GM21381 (cell line): Measurements from ENCODE around the gene IL23R.
"Not testable (repeated sequence)": the region's sequence is repeated elsewhere in the genome, so short reads cannot be mapped to it uniquely, and the experiment has no call there.

Experiments
- ATAC-seq: cut with Tn5 transposase; IDR thresholded peaks from one replicate; pipeline ENCODE4 v1.9.1; 2021; ENCODE audit warnings: mild to moderate bottlenecking, moderate library complexity; ENCODE audit not compliant: unreplicated experiment

Gene IL23R

GRCh38 chr1:67191668-67192520 lies 25.6 kb downstream of the IL23R start:
- ATAC-seq: no peak

GRCh38 chr1:67192902-67193301 lies 26.6 kb downstream of the IL23R start:
- no peak for ATAC-seq

DNA sequence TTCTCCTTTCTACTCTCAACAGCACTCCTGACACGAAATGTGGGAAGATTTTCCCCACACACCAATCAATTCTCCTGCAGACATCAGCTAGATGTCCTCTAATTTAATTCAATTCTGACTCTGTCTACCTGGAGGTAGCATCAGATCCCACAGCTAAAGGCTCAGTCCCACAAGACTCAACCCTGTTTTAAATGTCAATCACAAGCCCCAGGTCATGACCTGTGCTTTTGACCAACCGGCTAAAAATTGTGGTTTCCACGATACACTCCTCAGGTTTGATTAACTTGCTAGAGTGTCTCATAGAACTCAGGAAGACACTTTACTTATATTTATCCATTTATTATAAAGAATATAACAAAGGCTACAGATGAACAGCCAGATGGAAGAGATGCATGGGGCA lies 27.4 kb downstream of the IL23R start:
- peak; percentile 30 for ATAC-seq

- ATAC-seq: peak; percentile 70
Measured at GRCh38 chr1:67194209-67194863, 28.1 kb downstream of the IL23R start.

GRCh38 chr1:67200755-67201154 lies 34.5 kb downstream of the IL23R start:
- no peak for ATAC-seq

- no peak for ATAC-seq
Measured at GRCh38 chr1:67201891-67202290, 35.6 kb downstream of the IL23R start.

GRCh38 chr1:67204298-67204980 lies 38.2 kb downstream of the IL23R start:
- no peak for ATAC-seq

DNA sequence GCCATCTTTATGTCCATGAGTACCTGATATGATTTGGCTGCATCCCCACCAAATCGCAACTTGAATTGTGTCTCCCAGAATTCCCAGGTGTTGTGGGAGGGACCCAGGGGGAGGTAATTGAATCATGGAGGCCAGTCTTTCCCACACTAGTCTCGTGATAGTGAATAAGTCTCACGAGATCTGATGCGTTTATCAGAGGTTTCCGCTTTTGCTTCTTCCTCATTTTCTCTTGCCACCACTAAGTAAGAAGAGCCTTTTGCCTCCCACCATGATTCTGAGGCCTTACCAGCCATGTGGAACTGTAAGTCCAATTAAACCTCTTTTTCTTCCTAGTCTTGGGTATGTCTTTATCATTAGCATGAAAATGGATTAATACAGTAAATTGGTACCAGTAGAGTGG lies 41.1 kb downstream of the IL23R start:
- ATAC-seq: not testable (repeated sequence)

- ATAC-seq: no peak
Measured at GRCh38 chr1:67208217-67208616, 42.0 kb downstream of the IL23R start.

DNA sequence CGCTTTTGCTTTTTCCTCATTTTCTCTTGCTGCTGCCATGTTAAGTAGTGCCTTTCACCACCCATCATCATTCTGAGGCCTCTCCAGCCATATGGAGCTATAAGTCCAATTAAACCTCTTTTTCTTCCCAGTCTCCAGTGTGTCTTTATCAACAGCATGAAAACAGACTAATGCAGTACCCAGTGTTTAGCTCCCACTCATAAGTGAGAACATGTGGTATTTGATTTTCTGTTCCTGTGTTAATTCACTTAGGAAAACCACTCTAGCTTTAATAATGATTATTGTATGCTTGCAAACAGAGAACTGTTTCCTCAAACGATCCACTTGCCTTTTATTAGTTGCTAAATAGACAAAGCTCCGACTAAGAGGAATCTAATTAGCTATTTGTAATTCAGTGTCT lies 43.3 kb downstream of the IL23R start:
- no peak for ATAC-seq

GRCh38 chr1:67211589-67212563 lies 45.6 kb downstream of the IL23R start:
- peak; percentile 36 for ATAC-seq

DNA sequence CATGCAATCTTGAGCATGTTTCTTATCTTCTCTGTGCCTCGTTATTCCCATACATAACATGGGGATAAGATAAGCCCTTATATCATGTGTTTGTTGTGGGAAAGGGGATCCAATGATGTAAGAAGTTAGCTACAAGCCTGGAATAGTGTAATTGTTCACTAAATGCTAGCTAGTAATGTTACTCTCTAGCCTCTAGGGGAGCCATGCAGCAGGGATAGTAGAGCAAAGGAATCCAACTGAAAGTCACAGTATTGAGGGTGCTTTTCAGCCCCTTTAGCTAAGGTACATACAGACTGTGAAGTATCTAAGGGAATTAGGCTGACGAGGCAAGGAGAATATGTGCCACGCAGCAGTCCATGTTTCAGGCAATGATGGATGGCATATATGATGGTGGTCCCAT lies 46.9 kb downstream of the IL23R start:
- no peak for ATAC-seq

GRCh38 chr1:67213948-67214347 lies 47.7 kb downstream of the IL23R start:
- no peak for ATAC-seq

DNA sequence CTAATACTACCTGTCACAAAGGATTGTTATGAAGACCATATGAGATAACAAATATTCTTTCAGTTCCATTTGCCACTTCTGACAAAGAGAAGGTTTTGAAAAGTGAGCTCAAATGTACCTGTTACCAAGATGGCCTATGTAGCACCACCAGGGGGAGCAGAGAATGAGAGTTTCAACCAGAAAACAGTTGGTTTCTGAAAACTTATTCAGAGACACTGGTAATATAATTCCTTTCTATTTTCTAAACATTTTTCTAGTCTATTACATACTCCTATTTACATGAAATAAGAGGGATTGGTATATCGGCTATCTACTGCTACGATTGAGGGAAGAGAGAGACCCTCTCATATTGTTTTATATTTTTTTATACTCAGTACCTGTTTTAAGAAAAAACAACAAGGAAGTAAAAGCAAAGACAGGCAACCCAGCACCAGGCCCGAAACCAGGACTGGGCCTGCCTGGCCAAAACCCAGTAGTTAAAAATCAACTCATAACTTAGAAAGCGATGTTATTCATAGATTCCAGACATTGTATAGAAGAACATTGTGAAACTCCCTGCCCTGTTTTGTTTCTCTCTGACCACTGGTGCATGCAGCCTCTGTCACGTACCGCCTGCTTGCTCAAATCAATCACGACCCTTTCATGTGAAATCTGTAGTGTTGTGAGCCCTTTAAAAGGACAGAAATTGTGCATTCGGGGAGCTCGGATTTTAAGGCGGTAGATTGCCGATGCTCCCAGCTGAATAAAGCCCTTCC lies 48.3 kb downstream of the IL23R start:
- peak; percentile 78 for ATAC-seq

DNA sequence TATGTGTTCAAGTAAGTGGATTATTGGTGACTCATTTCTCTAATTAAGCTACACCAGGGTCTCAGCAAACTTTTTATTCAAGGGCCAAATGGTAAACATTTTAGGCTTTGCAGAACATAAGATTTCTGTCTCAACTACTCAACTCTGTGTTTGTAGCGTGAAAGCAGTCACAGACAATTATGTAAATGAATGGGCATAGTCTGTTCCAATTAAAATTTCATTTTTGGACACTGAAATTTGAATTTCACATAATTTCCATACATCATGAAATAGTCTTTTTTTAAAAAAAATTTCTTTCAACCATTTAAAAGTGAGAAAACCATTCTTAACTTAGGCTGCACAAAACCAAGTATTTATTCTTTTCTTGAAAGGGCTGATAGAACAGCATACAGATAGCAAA lies 50.1 kb downstream of the IL23R start:
- ATAC-seq: no peak

DNA sequence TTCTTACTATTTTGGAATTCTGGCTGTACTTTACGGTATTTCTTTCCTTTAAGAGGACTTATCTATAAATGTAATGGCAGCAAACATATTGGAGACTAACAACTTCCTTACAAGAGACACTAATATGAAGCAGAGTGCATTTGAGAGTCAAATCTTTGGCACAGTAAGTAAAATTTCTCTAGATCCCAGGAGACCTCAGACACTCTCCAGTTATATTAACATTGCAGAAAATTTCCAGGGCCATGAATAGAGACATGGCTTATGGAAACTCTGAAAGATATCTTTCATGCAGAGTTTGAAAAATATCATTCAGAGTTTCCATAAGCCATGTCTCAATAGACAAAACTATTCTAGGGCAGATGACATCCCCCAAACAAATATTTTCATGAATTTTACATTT lies 51.2 kb downstream of the IL23R start:
- ATAC-seq: no peak

DNA sequence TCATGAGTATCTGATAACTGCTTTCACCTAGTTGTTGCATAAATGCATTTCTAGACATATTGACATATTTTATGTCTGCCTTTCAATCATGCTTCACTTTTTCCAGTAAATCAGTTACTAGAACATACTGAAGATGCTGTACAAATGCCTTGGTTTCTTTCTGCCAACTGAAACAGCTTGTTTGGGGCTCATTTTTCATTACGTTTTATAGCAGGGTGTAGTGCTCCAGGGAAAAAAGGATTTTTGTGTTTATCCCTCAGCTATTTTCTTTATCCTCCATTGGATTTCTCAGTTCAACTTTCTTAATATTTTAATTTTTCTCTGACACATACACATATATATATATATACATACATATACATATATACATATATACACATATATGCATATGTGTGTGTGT lies 51.7 kb downstream of the IL23R start:
- ATAC-seq: no peak

GRCh38 chr1:67224856-67225255 lies 58.6 kb downstream of the IL23R start:
- no peak for ATAC-seq

DNA sequence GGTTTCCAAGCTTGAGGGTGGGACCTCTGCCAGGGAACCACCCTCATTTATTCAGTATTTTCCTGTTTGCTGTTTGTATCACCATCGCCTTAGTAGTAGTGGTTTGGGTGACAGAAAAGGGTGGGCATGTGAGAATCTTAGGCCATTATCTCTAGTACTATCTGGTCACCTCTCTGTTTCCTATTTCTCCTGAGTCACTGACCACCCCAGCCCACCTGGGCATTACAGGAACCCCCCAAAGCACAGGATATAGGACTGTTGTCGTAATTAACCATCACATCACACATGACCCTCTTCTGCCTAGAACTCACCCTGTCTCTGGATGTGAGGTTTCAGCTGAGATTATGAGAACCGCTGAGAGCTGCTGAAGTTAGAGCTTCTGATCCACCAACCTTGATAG lies 60.4 kb downstream of the IL23R start:
- ATAC-seq: no peak

DNA sequence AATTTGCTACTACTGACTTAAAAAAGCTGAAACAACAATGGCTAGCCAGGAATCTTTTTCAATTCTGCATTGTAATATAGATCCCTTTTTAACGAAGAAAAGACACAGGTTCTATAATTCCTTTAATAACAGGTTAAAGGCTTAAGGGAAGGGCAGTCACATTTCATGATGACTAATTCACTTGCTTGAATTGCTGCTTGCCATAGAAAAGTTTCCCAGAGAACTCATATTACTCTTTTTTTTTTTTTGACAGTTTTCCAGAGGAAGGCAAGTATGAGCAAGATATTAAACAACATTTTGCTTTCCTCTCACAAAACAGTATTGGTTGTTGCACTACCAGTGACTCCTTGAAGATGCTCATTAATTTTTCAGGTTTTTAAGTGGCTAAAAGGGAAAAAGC lies 60.9 kb downstream of the IL23R start:
- no peak for ATAC-seq
